ENCODE results near the gene MAGEB1.

The MAGEB1 gene
- total RNA-seq = 0 to 0.18 (median 0) reads per million in 4 experiments

GRCh38 chrX:30246769-30247489 is at the start of gene MAGEB1:
Gene MAGEB1, plus strand, starts transcription at chrX:30247146. Its CDS starts 3,348 bp downstream, at chrX:30250494.
- no peak for DNase-seq

GRCh38 chrX:30212172-30212571 is 34.8 kb upstream of the MAGEB1 start:
- DNase-seq = no peak

- DNase-seq = no peak
Measured at GRCh38 chrX:30215357-30215843, 31.5 kb upstream of the MAGEB1 start, which contains the start of gene MAGEB2. Gene MAGEB2, plus strand, starts transcription at chrX:30215563. Its CDS starts 3,018 bp downstream, at chrX:30218581.

- no peak for DNase-seq
Measured at GRCh38 chrX:30217465-30217864, 29.5 kb upstream of the MAGEB1 start.

GRCh38 chrX:30219372-30219771 is 27.6 kb upstream of the MAGEB1 start:
- DNase-seq = no peak

GRCh38 chrX:30220661-30221060 is 26.3 kb upstream of the MAGEB1 start:
- no peak for DNase-seq

- DNase-seq = no peak
Measured at GRCh38 chrX:30224536-30224935, 22.4 kb upstream of the MAGEB1 start.

- no peak for DNase-seq
Measured at GRCh38 chrX:30228526-30228925, 18.4 kb upstream of the MAGEB1 start.

- DNase-seq = no peak
Measured at GRCh38 chrX:30230395-30230794, 16.6 kb upstream of the MAGEB1 start, which contains the start of gene MAGEB3. Gene MAGEB3, plus strand, starts transcription at chrX:30230657. Its CDS starts 5,268 bp downstream, at chrX:30235925.

GRCh38 chrX:30241724-30242415 is 5.1 kb upstream of the MAGEB1 start, which contains the start of gene MAGEB4:
Gene MAGEB4, plus strand, starts transcription at chrX:30242000. Its CDS starts 136 bp downstream, at chrX:30242136.
- DNase-seq = no peak

GRCh38 chrX:30248854-30249253 is 1.9 kb downstream of the MAGEB1 start:
- DNase-seq = no peak

- no peak for DNase-seq
Measured at GRCh38 chrX:30253257-30253656, 6.3 kb downstream of the MAGEB1 start.

- no peak for DNase-seq
Measured at GRCh38 chrX:30259927-30260326, 13.0 kb downstream of the MAGEB1 start.

- no peak for DNase-seq
Measured at GRCh38 chrX:30261012-30261411, 14.1 kb downstream of the MAGEB1 start.

GRCh38 chrX:30262763-30263162 is 15.8 kb downstream of the MAGEB1 start:
- DNase-seq = no peak

GRCh38 chrX:30270639-30271038 is 23.7 kb downstream of the MAGEB1 start:
- DNase-seq = no peak

- DNase-seq = no peak
Measured at GRCh38 chrX:30275498-30275897, 28.6 kb downstream of the MAGEB1 start.

- no peak for DNase-seq
Measured at GRCh38 chrX:30278365-30278764, 31.4 kb downstream of the MAGEB1 start.

- DNase-seq = no peak
Measured at GRCh38 chrX:30280428-30280827, 33.5 kb downstream of the MAGEB1 start.

GRCh38 chrX:30282527-30282926 is 35.6 kb downstream of the MAGEB1 start:
- no peak for DNase-seq

- DNase-seq = no peak
Measured at GRCh38 chrX:30283456-30284200, 36.7 kb downstream of the MAGEB1 start.

GRCh38 chrX:30296408-30297254 is 49.7 kb downstream of the MAGEB1 start:
- DNase-seq = no peak
